Lung microvascular endothelial cell (primary cell): ENCODE data around the gene SPRED2. TPM values are rescaled to one million over a fixed set of nuclear protein-coding genes. Genes with fewer than 3 reads are reported as not detected.

Experiments used
- DNase-seq, 2 donors: peaks; one replicate each; pipeline versions ENCODE4 v3.0.0 to v3.0.0-alpha.2; 2010; ENCODE audit warnings: low read depth in 2 of 2
- total RNA-seq: library from RNA; depleted of rRNA; stranded (reverse); fragments of >200 nt; gene quantifications from 2 replicates; pipeline ENCODE4 v1.2.1, GENCODE V29; 2014

Gene SPRED2
- total RNA-seq, 1 donor from 2014 or later = 2.0 TPM

- DNase-seq = no peak
Measured at GRCh38 chr2:65279756-65280155, 152.6 kb downstream of the SPRED2 start.

GRCh38 chr2:65278531-65278981 is 153.8 kb downstream of the SPRED2 start:
- DNase-seq = peak in 1 of 2 donors; percentile 55

- DNase-seq = peak in 1 of 2 donors; percentile 12
Measured at GRCh38 chr2:65277791-65278483, 154.5 kb downstream of the SPRED2 start.

- DNase-seq = no peak
Measured at GRCh38 chr2:65277118-65277517, 155.3 kb downstream of the SPRED2 start.

- DNase-seq = peak; percentile 15 to 74
Measured at GRCh38 chr2:65276609-65277008, 155.8 kb downstream of the SPRED2 start.

- DNase-seq = peak in 1 of 2 donors; percentile 28
Measured at GRCh38 chr2:65275141-65275915, 157.1 kb downstream of the SPRED2 start.

- DNase-seq = no peak
Measured at GRCh38 chr2:65273344-65273743, 159.1 kb downstream of the SPRED2 start.

GRCh38 chr2:65268957-65269356 is 163.4 kb downstream of the SPRED2 start:
- DNase-seq = no peak

GRCh38 chr2:65267008-65267407 is 165.4 kb downstream of the SPRED2 start:
- no peak for DNase-seq

GRCh38 chr2:65265671-65266045 is 166.7 kb downstream of the SPRED2 start:
- no peak for DNase-seq

GRCh38 chr2:65264821-65265670 is 167.4 kb downstream of the SPRED2 start:
- DNase-seq = peak; percentile 87 to 89

- no peak for DNase-seq
Measured at GRCh38 chr2:65263986-65264385, 168.4 kb downstream of the SPRED2 start.

GRCh38 chr2:65263262-65263661 is 169.1 kb downstream of the SPRED2 start:
- no peak for DNase-seq

- DNase-seq = no peak
Measured at GRCh38 chr2:65261676-65262075, 170.7 kb downstream of the SPRED2 start.

Other genes starting within 250 kb of the SPRED2 start
- 81.7 and 86.5 TPM in 2 replicates for gene ACTR2, start 204.8 kb downstream of the SPRED2 start, total RNA-seq